ENCODE data around the gene CPNE1.

The CPNE1 gene

DNA sequence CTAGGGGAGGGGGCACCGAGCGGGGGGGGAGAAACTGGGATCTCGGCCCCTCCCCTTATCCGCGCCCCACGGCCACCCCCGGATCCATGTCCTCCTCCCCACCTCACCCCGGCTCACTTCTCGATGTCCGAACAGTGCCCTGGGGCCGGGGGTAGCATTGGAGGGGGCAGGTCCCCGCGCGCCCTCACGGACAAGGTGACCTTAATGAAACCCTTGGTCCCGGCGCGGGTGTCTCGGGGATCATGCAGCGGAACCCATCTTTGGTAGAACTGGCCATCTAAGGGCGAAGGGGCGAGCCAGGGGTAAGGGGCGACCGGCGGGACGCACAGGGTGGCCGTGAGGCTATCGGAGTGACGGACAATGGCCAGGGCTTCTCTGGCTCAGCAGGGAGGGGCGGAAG is 62.7 kb downstream of the CPNE1 start:
- TF ChIP-seq, protein P1, sequence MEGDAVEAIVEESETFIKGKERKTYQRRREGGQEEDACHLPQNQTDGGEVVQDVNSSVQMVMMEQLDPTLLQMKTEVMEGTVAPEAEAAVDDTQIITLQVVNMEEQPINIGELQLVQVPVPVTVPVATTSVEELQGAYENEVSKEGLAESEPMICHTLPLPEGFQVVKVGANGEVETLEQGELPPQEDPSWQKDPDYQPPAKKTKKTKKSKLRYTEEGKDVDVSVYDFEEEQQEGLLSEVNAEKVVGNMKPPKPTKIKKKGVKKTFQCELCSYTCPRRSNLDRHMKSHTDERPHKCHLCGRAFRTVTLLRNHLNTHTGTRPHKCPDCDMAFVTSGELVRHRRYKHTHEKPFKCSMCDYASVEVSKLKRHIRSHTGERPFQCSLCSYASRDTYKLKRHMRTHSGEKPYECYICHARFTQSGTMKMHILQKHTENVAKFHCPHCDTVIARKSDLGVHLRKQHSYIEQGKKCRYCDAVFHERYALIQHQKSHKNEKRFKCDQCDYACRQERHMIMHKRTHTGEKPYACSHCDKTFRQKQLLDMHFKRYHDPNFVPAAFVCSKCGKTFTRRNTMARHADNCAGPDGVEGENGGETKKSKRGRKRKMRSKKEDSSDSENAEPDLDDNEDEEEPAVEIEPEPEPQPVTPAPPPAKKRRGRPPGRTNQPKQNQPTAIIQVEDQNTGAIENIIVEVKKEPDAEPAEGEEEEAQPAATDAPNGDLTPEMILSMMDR (IDR thresholded peaks at IDR 0.05; ENCODE audit: low read depth, low read length, missing control alignments), result no peak
- in situ Hi-C loops (cut with HindIII; ENCODE audit: low sequenced_read_pairs), result no loop called here
- no peak for DNase-seq (ENCODE audit: low read depth)
- H3K4me3 ChIP-seq (ENCODE audit: low read depth, low read length), result peak overlapping the region; percentile 34

DNA sequence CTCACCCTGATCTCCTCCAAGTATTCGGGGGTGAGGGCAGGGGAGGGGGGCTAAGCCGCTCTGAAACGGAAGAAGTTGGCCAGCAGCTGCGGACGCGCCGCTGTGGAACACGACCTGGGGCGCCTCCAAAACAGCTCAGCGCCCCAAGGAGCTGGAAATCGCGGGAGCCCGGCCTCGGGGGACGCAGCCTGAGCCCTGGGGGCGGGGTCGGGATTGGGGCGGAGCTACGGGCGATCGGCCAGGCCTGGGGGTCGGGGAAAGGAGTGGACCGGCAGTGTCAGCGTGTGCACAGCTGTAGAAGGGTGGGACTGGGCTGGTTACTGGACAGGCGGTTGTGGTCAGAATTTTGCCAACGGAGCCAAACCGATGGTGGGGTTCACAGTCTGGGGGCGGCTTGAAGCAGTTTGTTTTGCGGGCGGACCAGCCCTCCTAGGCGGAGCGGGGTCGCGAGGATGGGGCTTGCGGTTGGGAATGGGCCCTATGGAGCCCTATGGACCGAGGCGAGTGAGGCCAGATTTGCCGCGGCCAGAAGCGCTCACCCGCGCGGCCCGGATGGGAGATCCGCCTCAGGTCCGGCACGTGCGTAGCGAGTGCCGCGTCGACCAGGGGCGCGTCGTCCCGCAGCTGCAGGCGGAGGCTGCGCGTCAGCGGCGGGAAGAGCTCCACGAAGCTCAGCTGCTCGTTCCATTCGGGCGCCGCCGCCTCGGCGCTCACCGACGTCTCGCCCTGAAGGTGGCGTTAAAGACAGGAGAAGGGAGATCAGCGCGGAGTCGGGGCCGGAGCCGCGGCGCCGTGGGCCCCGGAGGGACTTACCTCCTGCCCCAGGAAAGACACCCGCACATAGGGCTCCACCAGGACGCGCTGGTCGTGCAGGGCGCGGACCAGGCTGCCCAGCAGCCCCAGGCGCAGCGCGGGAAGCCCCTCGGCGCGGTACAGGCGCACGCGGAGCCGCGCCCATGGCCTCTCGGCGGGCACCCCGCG is 63.4 kb downstream of the CPNE1 start:
- DNase-seq (ENCODE audit: low read depth), result peak; percentile 41
- TF ChIP-seq, protein P1 (IDR thresholded peaks at IDR 0.05; ENCODE audit: low read depth, low read length, missing control alignments), result peak; percentile 42
- in situ Hi-C loops (cut with HindIII; ENCODE audit: low sequenced_read_pairs), result no loop called here
- H3K4me3 ChIP-seq (ENCODE audit: low read depth, low read length), result peak overlapping the region; percentile 34

DNA sequence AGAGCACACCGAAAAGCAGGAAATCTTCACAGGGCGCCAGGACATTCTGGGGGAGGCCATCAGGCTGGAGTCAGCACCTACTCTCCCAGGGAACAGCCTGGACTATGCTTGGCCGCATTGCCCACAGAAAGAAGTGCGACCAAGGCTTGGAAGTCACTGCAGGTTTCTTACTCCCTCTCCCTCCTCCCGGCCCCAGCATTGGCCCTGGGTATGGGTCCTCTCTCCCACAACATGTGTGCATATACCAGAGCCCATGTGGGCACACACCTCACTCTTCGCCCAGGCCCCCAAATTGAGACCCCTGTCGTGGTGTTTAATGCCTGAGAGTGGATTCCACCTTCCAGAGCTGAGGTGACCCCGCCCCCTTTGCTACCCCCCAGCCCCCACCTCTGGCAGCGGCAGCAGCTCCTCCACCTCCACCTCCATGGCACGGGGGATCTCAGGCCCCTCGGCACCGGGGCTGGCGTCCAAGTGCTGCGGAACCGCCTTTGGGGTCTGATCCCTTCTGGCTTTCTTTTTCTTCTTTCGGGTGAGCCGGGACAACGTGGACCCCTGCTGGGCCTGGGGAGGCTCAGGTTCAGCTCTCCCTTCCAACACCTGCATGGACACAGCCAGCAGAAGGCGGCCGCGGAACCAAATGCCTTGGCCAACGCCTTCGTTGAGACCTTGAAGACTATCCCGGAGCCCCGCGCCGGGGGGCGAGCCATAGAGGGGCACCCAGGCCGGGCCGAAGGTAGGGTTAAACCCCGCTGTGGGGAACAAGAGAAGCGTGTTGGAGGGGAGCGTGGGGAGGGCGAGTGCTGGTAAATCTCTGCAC is 64.3 kb downstream of the CPNE1 start:
- DNase-seq (ENCODE audit: low read depth), result no peak
- peak overlapping the region; percentile 34 for H3K4me3 ChIP-seq (ENCODE audit: low read depth, low read length)
- TF ChIP-seq, protein P1 (IDR thresholded peaks at IDR 0.05; ENCODE audit: low read depth, low read length, missing control alignments), result no peak
- in situ Hi-C loops (cut with HindIII; ENCODE audit: low sequenced_read_pairs), result no loop called here

DNA sequence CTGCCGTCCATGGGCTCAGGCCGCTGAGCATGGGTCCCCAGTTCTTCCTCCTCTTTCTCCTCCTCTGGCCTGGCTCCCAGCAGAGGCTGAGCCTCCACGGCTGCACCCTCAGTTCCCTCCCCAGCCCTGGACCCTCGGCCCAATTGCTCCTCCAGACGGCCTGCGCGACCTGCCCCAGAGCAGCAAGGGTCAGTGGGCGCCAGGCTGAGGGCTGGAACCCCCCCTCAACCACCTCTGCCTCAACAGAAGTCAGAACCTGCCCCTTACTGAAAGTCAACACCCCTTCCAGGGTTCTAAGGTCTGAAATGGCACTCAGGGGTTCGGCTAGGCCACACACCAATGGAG is 65.0 kb downstream of the CPNE1 start:
- TF ChIP-seq, protein P1 (IDR thresholded peaks at IDR 0.05; ENCODE audit: low read depth, low read length, missing control alignments), result no peak
- H3K4me3 ChIP-seq (ENCODE audit: low read depth, low read length), result no peak overlapping the region
- in situ Hi-C loops (cut with HindIII; ENCODE audit: low sequenced_read_pairs), result no loop called here
- no peak for DNase-seq (ENCODE audit: low read depth)

DNA sequence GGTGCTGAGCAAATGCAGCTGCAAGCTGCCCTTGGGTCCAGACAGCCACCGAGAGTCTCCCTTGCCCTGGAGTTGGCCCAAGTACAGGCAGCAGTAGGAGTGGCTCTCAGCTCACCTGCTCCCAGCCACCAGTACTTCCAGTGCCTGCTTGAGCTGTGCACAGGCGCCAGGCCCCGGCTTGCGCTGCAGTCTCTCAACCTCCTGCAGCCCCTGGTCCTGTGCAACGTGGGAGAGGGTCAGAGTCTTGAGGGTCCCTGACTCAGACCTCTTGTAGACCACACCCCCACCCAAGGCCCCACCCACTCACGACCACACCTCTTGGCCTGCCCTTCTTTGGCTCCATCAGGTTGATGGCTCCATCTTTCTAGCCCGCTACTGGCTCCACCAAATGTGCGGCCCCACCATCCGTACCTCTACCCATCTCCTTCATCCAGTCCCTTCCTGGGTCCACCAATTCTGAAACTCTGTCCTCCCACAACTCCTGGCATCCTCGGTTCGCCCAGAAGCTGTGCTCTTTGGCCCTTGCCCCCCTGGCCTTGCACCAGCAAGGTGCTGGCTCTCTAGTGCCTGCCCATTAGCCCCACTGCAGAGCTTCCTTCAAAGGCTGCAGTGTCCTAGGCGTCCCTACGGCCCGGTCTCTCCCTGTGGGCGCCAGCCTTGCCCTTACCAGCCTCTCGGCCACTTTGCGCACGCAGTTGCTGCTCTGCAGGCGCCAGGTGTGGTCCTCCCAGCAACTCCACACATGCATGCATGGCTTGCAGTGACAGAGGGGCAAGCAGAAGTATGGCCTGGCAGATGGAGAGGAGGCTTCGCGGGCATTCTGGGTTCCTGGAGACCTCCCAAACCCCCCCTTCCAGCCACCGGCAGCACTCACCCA is 65.6 kb downstream of the CPNE1 start:
- in situ Hi-C loops (cut with HindIII; ENCODE audit: low sequenced_read_pairs), result no loop called here
- no peak overlapping the region for H3K4me3 ChIP-seq (ENCODE audit: low read depth, low read length)
- TF ChIP-seq, protein P1 (IDR thresholded peaks at IDR 0.05; ENCODE audit: low read depth, low read length, missing control alignments), result no peak
- DNase-seq (ENCODE audit: low read depth), result no peak

DNA sequence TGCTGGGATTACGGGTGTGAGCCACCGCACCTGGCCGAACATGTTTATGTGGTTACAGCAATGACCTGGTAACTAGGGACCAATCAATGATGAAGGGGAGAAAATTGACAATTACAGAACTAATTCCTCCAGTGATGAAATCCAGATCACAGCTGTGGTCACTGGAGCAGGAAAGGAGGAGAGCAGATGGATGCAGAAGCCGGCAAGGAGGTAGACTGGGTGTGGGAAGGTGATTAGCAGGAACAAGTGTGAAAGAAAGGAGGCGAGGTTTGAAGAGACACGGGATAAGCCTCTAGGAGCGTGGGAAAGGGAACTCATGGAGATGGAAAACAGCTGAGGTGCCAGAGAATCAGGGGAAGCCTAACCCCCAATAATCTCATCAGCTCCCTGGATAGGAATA is 66.2 kb downstream of the CPNE1 start:
- H3K4me3 ChIP-seq (ENCODE audit: low read depth, low read length), result no peak overlapping the region
- no peak for DNase-seq (ENCODE audit: low read depth)
- TF ChIP-seq, protein P1 (IDR thresholded peaks at IDR 0.05; ENCODE audit: low read depth, low read length, missing control alignments), result no peak
- in situ Hi-C loops (cut with HindIII; ENCODE audit: low sequenced_read_pairs), result no loop called here
